HG02759 (cell line): ENCODE measurements around the gene STARD8.
A peak's percentile ranks its signal among the peaks of the same experiment; 100 is the strongest.
"Not testable (repeated sequence)": the region's sequence is repeated elsewhere in the genome, so short reads cannot be mapped to it uniquely, and the experiment has no call there.

ENCODE experiments used
- ATAC-seq: cut with Tn5 transposase; IDR thresholded peaks from one replicate; pipeline ENCODE4 v1.9.1; 2021; ENCODE audit warnings: mild to moderate bottlenecking, moderate library complexity; ENCODE audit not compliant: unreplicated experiment

Gene STARD8

GRCh38 chrX:68656473-68656872 is 9.0 kb downstream of the STARD8 start:
- ATAC-seq = not testable (repeated sequence)

GRCh38 chrX:68658530-68658929 is 11.1 kb downstream of the STARD8 start:
- ATAC-seq = no peak

- ATAC-seq = no peak
Measured at GRCh38 chrX:68659385-68659784, 11.9 kb downstream of the STARD8 start.

DNA sequence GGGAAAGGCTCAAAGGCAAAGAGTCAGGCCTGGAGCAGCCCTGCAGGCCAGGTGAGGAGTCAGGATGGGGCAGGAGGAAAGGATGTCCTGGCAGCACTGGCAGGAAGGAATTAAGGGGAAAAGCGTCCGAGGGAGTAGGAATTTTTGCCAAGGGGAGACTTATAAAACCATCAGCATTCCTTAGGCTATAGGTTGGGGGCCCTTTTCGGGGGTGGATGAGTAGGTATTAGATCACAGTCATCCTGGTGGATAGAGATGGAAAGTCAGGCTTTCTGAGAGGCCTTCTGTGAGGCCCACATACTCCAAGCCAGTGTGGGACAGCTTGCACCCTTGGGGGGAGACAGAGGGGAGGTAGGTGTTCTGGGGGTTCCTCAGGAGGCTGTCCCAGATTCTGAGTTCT is 12.3 kb downstream of the STARD8 start:
- no peak for ATAC-seq

DNA sequence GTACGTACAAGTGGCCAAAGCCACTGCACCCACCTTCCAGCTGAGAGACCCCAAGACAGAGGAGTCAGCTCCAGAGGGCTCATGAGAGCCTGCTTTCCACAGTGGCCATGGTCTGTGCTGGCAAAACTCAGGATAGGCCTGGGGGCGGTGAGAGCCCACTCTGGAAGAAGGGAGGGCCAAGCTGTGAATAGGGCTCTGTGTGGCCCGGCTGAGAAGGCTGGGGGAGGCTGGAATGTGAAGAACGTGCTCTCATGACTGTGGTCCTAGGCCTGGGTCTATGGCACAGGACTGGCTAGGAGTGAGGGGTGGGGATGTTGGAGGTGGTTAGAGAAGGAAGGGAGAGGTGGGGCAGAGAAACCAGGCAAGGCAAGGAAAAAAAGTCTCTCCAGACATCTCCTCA is 13.3 kb downstream of the STARD8 start:
- no peak for ATAC-seq

DNA sequence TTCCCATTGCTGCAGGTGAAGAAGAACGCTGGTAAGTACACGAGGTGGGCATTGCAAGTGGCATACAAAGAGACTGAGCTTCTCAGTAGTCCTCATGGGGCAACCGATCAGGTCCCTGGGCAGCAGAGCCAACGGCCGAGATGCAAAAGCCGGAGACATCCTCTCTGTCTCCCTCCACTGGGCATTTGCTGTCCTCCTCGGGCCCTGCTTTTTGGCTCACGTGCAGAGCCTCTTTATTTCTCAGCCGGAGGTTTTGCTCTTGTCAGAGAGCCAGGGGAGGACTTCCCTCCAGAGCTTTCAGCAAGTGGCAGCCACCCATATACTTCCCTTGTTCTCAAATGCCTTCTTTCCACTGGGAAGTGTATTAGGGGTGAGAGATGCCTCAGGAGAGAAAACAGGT is 18.0 kb downstream of the STARD8 start:
- ATAC-seq = no peak

DNA sequence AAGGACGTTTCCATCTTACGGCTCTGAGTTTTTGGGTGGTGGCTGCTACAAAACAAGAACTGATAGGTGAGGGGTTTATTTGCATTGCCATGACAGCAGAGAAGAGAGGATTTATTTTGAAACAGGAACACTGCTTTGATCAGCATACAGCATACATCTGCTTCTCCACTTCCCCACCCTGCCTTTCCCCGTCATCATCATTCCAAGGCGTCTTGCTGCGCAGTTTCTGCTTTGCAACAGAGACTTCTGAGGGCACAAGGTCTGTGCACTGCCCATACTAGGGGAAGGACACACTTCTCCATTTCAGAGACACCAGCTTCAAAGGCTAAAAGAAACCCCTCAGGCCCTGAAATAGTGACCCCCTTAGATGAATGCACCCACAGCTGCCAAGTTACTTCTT is 19.1 kb downstream of the STARD8 start:
- ATAC-seq = no peak

DNA sequence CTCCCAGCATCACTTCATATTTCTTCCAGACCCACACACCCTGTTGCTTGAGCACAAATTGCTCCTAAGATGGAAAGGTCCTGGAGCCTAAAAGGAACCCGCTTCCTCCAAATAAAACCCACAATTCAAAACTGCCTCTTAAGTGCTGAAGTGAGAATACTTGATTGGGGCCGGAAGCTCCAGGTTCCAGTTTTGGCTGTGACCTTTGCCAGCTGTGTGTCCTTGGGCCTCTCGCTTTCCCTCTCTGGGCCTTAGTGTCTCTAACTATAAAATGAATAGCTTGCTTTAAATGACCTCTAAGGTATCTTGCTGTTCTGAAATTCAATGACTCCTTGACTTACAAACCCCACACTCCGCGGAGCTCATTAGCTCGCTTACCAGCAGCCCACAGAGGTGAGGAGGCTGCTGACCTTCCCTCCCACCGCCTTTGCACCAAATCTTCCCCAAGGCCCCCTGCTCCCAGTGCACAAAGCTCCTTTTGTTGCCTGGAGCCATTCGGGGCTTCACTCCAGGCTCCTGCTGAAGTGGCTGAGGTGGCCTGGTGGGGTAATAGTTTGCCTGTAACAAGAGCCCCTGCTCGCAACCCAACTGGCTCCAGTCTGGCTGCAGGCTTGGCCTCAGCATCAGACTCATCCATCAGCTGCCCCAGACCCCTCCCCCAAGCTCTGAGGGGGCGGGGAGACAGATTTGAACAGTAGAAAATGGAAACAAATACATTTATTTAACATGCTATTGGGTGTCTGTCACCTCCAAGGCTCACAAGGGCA is 21.8 kb downstream of the STARD8 start:
- no peak for ATAC-seq

DNA sequence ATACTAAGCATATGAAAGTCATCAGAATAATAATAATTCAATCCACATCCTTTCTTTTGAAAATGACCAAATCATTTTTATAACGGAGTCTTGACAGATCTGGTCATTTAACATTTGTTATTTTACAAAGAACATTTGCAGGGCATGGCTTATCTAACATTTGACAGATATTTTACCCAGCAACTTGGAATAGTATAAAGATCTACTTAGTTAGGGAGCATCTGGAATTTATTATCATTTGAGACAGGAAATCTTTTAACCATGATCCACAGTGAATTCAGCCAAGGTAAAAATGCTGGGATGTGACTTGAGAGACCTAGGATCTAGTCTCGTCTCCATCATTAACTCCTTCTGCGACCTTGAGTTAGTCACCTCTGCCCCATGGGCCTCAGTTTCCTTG is 22.4 kb downstream of the STARD8 start:
- ATAC-seq = no peak

DNA sequence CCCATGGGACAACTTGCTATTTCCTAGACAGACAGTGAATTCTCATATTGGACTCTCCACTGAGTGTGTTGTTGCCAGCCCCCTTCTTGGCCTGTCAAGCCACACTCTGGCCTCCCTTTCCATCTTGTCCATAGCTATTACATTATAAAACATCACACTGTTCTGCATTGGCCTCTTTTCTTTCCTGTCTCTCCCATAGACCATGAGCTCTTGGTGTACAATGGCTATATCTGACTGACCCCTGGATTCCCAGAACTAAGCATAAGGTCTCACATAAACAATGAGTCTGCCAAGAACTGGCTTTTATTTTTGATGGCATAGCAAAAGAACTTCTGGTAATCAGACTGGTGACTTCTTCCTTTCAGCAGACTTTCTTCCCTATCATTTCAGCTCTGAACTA is 23.8 kb downstream of the STARD8 start:
- no peak for ATAC-seq

DNA sequence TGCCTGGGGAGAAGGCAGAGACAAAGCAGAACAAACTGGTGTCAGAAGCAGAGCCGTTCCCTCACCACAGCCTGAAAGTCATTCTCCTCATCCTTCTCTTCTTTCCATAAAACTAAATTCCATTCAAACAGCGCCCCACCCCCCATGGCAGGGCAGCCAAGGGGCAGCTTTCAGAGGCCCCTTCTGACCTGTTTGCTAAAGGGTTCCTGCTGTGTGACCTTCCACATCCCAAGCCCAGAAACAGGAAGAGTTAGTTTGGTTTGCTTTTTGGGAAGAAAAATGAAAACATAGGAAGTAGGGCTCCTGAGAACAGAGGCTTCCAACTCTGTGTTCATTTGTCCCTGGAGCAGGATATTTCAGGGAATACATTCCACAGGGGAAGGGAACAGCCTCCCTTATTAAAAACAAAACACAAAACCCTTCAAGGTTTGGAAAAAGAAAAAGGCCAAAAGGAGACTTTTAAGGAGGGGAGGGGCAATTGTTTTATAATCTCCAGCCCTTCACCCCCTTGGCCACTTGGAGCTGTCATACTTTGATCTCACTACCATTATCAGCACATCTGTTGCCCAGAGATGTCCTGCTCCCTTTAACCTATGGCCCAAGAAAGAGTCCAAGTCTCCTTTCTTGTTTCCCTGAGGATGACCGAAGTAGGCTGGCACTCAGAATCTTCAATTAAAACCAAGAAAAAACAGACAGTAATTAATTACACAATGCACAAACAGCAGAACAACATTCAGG is 25.3 kb downstream of the STARD8 start:
- no peak for ATAC-seq

GRCh38 chrX:68675571-68675970 is 28.1 kb downstream of the STARD8 start:
- no peak for ATAC-seq

GRCh38 chrX:68676335-68676734 is 28.9 kb downstream of the STARD8 start:
- ATAC-seq = no peak

DNA sequence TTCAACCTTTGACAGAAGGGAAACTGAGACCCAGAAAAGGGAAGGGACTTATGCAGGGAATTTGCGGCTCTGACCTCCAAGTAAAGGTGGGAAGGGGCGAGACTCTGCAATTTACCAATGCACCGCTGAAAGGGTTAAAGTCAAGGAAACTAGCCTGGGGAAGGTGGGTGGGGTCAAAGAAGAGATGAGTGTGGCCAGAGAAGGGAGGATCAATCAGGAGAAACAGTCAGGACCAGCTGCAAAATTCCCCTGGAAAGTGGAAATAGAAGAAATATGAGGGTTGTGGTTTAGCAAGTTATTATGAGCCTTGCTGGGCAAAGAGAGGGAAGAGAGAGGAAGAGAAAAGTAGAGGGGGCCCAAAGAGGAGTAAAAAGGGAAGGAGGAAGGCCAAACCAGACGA is 30.5 kb downstream of the STARD8 start:
- ATAC-seq = no peak

GRCh38 chrX:68681443-68681941 is 34.0 kb downstream of the STARD8 start:
- ATAC-seq = no peak

- ATAC-seq = no peak
Measured at GRCh38 chrX:68682790-68683189, 35.3 kb downstream of the STARD8 start.

GRCh38 chrX:68683580-68683979 is 36.1 kb downstream of the STARD8 start:
- ATAC-seq = no peak

- ATAC-seq = no peak
Measured at GRCh38 chrX:68684291-68684918, 36.9 kb downstream of the STARD8 start.

DNA sequence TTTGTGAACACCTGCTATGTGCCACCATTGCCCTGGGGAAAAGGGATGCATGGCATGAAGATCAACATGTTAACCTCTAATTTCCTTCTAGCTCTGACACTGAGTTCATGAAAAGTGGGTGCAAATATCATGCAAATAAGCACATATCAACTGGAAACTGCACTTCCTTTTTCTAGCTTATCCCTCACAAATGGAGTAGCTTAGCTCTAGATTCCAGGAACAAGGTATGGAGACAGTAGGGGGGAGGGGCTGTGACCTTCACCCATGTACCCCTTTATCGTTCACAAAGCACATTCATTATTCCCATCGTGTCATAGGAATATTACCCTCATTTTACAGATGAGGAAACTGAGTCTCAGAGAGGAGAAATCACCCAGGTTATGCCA is 37.4 kb downstream of the STARD8 start:
- ATAC-seq = no peak

DNA sequence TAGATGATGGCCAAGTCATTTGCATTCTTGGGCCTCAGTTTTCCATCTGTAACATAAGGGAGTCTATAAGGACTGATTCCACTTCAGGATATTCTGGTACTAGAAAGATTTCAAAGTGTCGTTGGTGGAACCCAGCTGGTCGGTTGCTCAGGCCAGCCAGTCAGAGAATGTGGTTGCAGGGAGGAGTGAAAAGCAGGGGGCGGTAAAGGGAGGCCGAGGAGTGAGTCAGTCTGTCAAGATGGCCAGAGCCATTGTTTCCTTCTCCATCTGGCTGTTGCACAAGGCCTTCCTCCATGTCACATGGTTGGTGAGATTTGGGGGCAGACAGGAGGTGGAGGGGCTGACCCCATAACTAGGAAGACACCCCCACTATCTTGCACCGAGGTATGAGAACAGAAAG is 38.2 kb downstream of the STARD8 start:
- peak; percentile 31 for ATAC-seq

GRCh38 chrX:68686097-68686977 is 38.9 kb downstream of the STARD8 start:
- peak; percentile 39 for ATAC-seq
